SK-N-SH treated with all-trans-retinoic acid at 6 μM for 48 hours (cell line): ENCODE results near the gene GSN.

Experiments used
- ARNTL ChIP-seq: fragments of 450-650 bp; formaldehyde crosslinking; IDR thresholded peaks from 2 replicates; pipeline ENCODE4 v1.5.0; 2020; ENCODE audit warnings: low read depth, mild to moderate bottlenecking, moderate library complexity, borderline replicate concordance
- PATZ1 ChIP-seq: fragments of 250-450 bp; sonication (Bioruptor Pico); IDR thresholded peaks from 2 replicates; pipeline ENCODE4 v1.8.0; 2020; ENCODE audit warnings: mild to moderate bottlenecking, moderate library complexity, borderline replicate concordance
- TOX ChIP-seq: fragments of 250-450 bp; sonication (Bioruptor Pico); IDR thresholded peaks from 2 replicates; pipeline ENCODE4 v1.8.0; 2021; ENCODE audit warnings: mild to moderate bottlenecking, moderate library complexity, borderline replicate concordance
- ZNF565 ChIP-seq: fragments of 450-650 bp; formaldehyde crosslinking; conservative IDR thresholded peaks from 2 replicates; pipeline ENCODE4 v1.5.0; 2020; ENCODE audit warnings: low read depth, mild to moderate bottlenecking, moderate library complexity
- ZNF8 ChIP-seq: fragments of 450-650 bp; formaldehyde crosslinking; IDR thresholded peaks from 2 replicates; pipeline ENCODE4 v1.5.0; 2020; ENCODE audit warnings: mild to moderate bottlenecking, moderate library complexity

GRCh38 chr9:121240472-121241135, 27.4 kb upstream of the GSN start:
- TF ChIP-seq ARNTL (CRISPR knock-in tag) (no peak), PATZ1 (no peak), TOX (CRISPR knock-in tag) (no peak), ZNF8 (CRISPR knock-in tag) (no peak), ZNF565 (CRISPR knock-in tag) (no peak)
